H4 (cell line): ENCODE data around the gene SCAPER. TPM values are rescaled to one million over a fixed set of nuclear protein-coding genes. Genes with fewer than 3 reads are reported as not detected.
"Not testable (repeated sequence)": the region's sequence is repeated elsewhere in the genome, so short reads cannot be mapped to it uniquely, and the experiment has no call there.

Experiments
- DNase-seq: peaks from one replicate; pipeline ENCODE4 v3.0.0-alpha.2; 2015; ENCODE audit warnings: low spot score
- total RNA-seq: library from RNA; depleted of rRNA; stranded (reverse); fragments of >200 nt; shearing (Covaris generic); gene quantifications from 2 replicates; pipeline ENCODE4 v1.2.3, GENCODE V29; 2014

The SCAPER gene
- total RNA-seq, 1 experiment from 2014 or later, result 10.0 TPM

- peak; percentile 0 for DNase-seq
Observed at GRCh38 chr15:76577879-76578512, 327.1 kb downstream of the SCAPER start.

- peak; percentile 22 for DNase-seq
Observed at GRCh38 chr15:76576523-76577279, 328.4 kb downstream of the SCAPER start.

- peak; percentile 1 for DNase-seq
Observed at GRCh38 chr15:76575679-76576078, 329.5 kb downstream of the SCAPER start.

- DNase-seq, result peak; percentile 1
Observed at GRCh38 chr15:76575274-76575673, 329.9 kb downstream of the SCAPER start.

GRCh38 chr15:76572983-76573314, 332.2 kb downstream of the SCAPER start:
- no peak for DNase-seq

- no peak for DNase-seq
Observed at GRCh38 chr15:76566276-76566675, 338.9 kb downstream of the SCAPER start.

GRCh38 chr15:76565366-76565765, 339.8 kb downstream of the SCAPER start:
- no peak for DNase-seq

- DNase-seq, result no peak
Observed at GRCh38 chr15:76555247-76555646, 349.9 kb downstream of the SCAPER start.

GRCh38 chr15:76553564-76553963, 351.6 kb downstream of the SCAPER start:
- DNase-seq, result no peak

GRCh38 chr15:76553102-76553501, 352.0 kb downstream of the SCAPER start:
- DNase-seq, result no peak

- DNase-seq, result no peak
Observed at GRCh38 chr15:76546805-76547204, 358.3 kb downstream of the SCAPER start.

GRCh38 chr15:76533995-76534394, 371.1 kb downstream of the SCAPER start:
- peak; percentile 15 for DNase-seq

GRCh38 chr15:76533060-76533820, 371.9 kb downstream of the SCAPER start:
- no peak for DNase-seq

GRCh38 chr15:76529911-76530310, 375.2 kb downstream of the SCAPER start:
- DNase-seq, result no peak

GRCh38 chr15:76526111-76526510, 379.0 kb downstream of the SCAPER start:
- DNase-seq, result no peak

- peak; percentile 10 for DNase-seq
Observed at GRCh38 chr15:76517910-76518309, 387.2 kb downstream of the SCAPER start.

- DNase-seq, result no peak
Observed at GRCh38 chr15:76514282-76514681, 390.9 kb downstream of the SCAPER start.

GRCh38 chr15:76512971-76513370, 392.2 kb downstream of the SCAPER start:
- DNase-seq, result no peak

- DNase-seq, result not testable (repeated sequence)
Observed at GRCh38 chr15:76510663-76511062, 394.5 kb downstream of the SCAPER start.

GRCh38 chr15:76503804-76504203, 401.3 kb downstream of the SCAPER start:
- DNase-seq, result no peak

- DNase-seq, result no peak
Observed at GRCh38 chr15:76503121-76503520, 402.0 kb downstream of the SCAPER start.

- DNase-seq, result no peak
Observed at GRCh38 chr15:76502678-76503077, 402.5 kb downstream of the SCAPER start.

GRCh38 chr15:76502185-76502584, 403.0 kb downstream of the SCAPER start:
- not testable (repeated sequence) for DNase-seq
